A549 (cell line): ENCODE data around the gene OTX1.

Experiments
- BHLHE40 ChIP-seq: IDR thresholded peaks from 2 replicates; pipeline ENCODE4 v1.6.1; 2012; ENCODE audit warnings: low read depth, low read length, inconsistent platforms
- CEBPB ChIP-seq, 2 experiments: fragments of >200 bp in 1 of 2; sonication (Bioruptor Twin) in 1 of 2; formaldehyde crosslinking in 1 of 2; IDR thresholded peaks; 2 replicates each; pipeline ENCODE4 v1.6.1; 2012 to 2016
- HDAC2 ChIP-seq: fragments of 200-600 bp; sonication (generic); IDR thresholded peaks from 2 replicates; pipeline ENCODE4 v1.6.1; 2016
- JUN ChIP-seq, 2 experiments: fragments of >200 bp; sonication (Bioruptor Twin); formaldehyde crosslinking; IDR thresholded peaks; 2 replicates in 1 of 2; 3 replicates in 1 of 2; pipeline ENCODE4 v1.6.1; 2016 to 2017
- JUNB ChIP-seq: fragments of >200 bp; sonication (Bioruptor Twin); formaldehyde crosslinking; IDR thresholded peaks from 2 replicates; pipeline ENCODE4 v1.6.1; 2016
- NFE2L2 ChIP-seq: fragments of 150-350 bp; conservative IDR thresholded peaks from 2 replicates; pipeline ENCODE4 v1.6.1; 2014; ENCODE audit warnings: low read length
- POLR2A ChIP-seq: IDR thresholded peaks from 2 replicates; pipeline ENCODE4 v1.6.1; 2012; ENCODE audit warnings: mild to moderate bottlenecking, low read length
- RAD21 ChIP-seq, 2 experiments: fragments of >200 bp in 1 of 2; sonication (Bioruptor Twin) in 1 of 2; formaldehyde crosslinking in 1 of 2; IDR thresholded peaks in 1 of 2; conservative IDR thresholded peaks in 1 of 2; 2 replicates in 1 of 2; 3 replicates in 1 of 2; pipeline ENCODE4 v1.6.1; 2012 to 2018; ENCODE audit warnings: inconsistent platforms in 1 of 2
- SMC3 ChIP-seq: fragments of >200 bp; sonication (Bioruptor Twin); formaldehyde crosslinking; IDR thresholded peaks from 3 replicates; pipeline ENCODE4 v1.6.1; 2018; ENCODE audit warnings: inconsistent platforms
- TF ChIP-seq, protein P1 (sequence below): fragments of >200 bp; sonication (Bioruptor Twin); formaldehyde crosslinking; IDR thresholded peaks from 3 replicates; pipeline ENCODE4 v1.5.1; 2016
- TF ChIP-seq, protein P2 (sequence below): IDR thresholded peaks from 2 replicates; pipeline ENCODE4 v1.6.1; 2012; ENCODE audit warnings: low read depth, borderline replicate concordance
- TF ChIP-seq, protein P3 (sequence below): fragments of 450-650 bp; IDR thresholded peaks from 2 replicates; pipeline ENCODE4 v1.6.1; 2014; ENCODE audit warnings: antibody characterized with exemption

DNA sequence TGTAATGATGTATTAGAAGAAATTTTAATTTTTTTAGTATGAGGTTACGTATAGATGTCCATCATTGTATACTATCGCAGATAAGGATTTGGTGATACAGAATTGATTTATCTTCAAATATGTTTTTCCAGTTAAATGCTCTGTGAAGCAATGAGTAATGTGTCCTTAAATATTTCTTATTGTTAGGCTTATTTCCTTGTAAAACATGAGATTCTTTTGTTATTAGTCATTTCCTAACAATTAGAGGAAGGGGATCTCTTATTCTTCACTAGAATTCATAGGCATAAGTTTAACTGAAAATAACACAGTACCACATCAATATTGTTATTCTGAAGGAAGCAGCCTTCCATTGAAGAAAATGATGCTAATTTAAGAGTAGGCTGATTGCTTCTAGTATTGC is 15.5 kb upstream of the OTX1 start:
- TF ChIP-seq, protein P1, sequence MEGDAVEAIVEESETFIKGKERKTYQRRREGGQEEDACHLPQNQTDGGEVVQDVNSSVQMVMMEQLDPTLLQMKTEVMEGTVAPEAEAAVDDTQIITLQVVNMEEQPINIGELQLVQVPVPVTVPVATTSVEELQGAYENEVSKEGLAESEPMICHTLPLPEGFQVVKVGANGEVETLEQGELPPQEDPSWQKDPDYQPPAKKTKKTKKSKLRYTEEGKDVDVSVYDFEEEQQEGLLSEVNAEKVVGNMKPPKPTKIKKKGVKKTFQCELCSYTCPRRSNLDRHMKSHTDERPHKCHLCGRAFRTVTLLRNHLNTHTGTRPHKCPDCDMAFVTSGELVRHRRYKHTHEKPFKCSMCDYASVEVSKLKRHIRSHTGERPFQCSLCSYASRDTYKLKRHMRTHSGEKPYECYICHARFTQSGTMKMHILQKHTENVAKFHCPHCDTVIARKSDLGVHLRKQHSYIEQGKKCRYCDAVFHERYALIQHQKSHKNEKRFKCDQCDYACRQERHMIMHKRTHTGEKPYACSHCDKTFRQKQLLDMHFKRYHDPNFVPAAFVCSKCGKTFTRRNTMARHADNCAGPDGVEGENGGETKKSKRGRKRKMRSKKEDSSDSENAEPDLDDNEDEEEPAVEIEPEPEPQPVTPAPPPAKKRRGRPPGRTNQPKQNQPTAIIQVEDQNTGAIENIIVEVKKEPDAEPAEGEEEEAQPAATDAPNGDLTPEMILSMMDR = no peak
- TF ChIP-seq JUN (IDR thresholded peaks at IDR 0.05) (no peak), POLR2A (no peak), RAD21 (conservative IDR thresholded peaks at IDR 0.05 in 1 of 2, IDR thresholded peaks at IDR 0.05 in 1 of 2) (no peak), NFE2L2 (no peak), SMC3 (no peak), CEBPB (IDR thresholded peaks at IDR 0.05) (no peak), BHLHE40 (no peak), HDAC2 (no peak), JUNB (no peak)
- TF ChIP-seq, protein P2, sequence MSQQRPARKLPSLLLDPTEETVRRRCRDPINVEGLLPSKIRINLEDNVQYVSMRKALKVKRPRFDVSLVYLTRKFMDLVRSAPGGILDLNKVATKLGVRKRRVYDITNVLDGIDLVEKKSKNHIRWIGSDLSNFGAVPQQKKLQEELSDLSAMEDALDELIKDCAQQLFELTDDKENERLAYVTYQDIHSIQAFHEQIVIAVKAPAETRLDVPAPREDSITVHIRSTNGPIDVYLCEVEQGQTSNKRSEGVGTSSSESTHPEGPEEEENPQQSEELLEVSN = no peak
- TF ChIP-seq, protein P3, sequence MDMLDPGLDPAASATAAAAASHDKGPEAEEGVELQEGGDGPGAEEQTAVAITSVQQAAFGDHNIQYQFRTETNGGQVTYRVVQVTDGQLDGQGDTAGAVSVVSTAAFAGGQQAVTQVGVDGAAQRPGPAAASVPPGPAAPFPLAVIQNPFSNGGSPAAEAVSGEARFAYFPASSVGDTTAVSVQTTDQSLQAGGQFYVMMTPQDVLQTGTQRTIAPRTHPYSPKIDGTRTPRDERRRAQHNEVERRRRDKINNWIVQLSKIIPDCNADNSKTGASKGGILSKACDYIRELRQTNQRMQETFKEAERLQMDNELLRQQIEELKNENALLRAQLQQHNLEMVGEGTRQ = no peak
